HG02943 (cell line): Measurements from ENCODE around the gene DYNLT2B.
A peak's percentile ranks its signal among the peaks of the same experiment; 100 is the strongest.
"Not testable (repeated sequence)": the region's sequence is repeated elsewhere in the genome, so short reads cannot be mapped to it uniquely, and the experiment has no call there.

Experiments used
- ATAC-seq: cut with Tn5 transposase; IDR thresholded peaks from one replicate; pipeline ENCODE4 v1.9.1; 2021; ENCODE audit warnings: mild to moderate bottlenecking, low read depth, moderate library complexity; ENCODE audit not compliant: unreplicated experiment

DYNLT2B gene

DNA sequence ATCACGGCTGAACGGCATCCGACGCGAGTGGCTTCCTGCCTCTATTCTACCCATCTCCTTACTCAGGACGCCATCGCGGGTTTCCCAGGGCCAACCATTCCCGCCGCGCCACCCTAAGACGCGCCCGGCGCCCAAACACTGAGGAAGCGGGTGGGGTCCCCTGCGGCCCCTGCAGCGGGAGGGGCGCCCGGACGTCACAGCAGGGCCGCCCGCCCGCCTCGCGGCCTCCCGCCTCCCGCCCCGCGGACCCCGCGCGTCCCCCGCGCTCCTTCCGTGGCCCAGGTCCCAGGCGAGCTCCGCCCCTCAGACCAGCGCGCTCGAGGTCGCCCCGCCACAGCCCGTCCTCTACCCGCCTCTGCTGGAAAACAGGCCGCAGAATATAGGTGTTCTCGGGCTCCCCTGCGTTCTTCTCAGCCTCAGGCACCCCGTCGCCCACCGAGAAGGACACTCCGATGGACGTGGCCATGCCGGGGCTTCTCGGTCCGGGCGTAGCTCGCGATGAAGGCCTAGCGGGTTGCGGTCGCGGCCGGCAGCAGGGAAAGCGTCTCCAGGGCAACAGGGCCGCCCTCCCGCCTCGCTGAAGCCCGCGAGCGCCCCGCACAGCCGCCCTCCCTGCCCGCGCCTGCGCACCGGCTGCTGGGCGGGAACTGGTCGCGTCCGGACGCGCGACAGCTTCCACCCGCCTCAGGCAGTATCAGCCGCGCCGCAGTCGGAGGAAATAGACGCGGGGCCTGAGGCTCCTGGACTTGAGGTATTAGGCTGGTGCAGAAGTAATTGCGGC is at the start of gene DYNLT2B:
Gene DYNLT2B (minus strand): TSS at position 554 of the 781 bp plus-strand sequence. CDS start 88 bp downstream, at position 466.
- peak; percentile 81 for ATAC-seq

GRCh38 chr3:196365736-196366135 is 47.7 kb upstream of the DYNLT2B start:
- ATAC-seq: no peak

GRCh38 chr3:196360586-196360985 is 42.5 kb upstream of the DYNLT2B start:
- no peak for ATAC-seq

DNA sequence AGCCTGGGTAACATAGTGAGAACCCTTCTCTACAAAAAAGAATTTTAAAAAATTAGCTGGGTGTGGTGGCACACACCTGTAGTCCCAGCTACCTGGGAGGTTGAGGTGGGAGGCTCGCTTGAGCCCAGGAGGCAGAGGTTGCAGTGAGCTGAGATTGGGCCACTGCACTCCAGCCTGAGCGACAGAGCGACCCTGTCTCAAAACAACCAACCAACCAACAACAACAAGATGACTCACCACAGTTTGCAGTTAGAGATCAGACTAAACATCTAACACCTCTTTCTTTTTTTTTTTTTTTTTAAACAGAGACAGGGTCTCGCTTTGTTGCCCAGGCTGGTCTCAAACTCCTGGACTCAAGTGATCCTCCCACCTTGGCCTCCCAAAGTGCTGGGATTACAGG is 40.5 kb upstream of the DYNLT2B start:
- ATAC-seq: not testable (repeated sequence)

DNA sequence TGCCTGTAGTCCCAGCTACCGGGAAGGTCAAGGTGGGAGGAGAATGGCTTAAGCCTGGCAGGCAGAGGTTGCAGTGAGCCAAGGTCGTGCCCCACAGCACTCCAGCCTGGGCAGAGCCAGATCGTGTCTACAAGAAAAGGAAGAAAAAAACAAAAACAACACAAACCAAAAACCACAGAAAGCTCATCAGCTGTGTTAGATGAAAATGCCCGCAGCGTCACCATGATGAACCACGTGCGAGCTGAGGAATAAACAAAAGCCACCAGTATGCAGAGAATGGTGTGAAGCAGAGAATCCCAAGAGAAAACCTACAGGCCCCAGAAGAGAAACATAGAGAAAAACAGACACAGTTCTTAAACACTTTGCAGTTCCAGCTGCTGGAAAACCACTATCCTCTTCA is 39.9 kb upstream of the DYNLT2B start:
- ATAC-seq: no peak

DNA sequence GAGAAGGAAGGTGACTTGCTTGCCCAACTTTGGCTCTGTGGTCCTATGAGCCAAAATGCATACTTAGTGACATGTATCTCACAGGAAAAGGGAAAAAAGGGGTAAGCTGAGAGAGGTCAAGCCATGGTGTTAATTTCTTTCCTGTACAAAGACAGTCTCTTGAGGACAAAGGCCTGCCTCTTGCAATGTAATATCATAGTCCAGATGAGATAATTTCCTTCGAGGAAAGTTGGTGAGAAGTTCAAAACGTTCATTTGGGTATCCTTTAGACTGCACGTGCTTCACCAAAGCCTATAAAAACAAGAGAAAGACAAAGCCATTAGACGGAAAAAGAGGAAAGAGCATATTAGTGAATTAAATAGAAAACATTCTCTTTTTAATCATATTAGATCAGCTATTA is 38.5 kb upstream of the DYNLT2B start:
- ATAC-seq: no peak

GRCh38 chr3:196355668-196356067 is 37.6 kb upstream of the DYNLT2B start:
- ATAC-seq: no peak

GRCh38 chr3:196354132-196354531 is 36.1 kb upstream of the DYNLT2B start:
- no peak for ATAC-seq

DNA sequence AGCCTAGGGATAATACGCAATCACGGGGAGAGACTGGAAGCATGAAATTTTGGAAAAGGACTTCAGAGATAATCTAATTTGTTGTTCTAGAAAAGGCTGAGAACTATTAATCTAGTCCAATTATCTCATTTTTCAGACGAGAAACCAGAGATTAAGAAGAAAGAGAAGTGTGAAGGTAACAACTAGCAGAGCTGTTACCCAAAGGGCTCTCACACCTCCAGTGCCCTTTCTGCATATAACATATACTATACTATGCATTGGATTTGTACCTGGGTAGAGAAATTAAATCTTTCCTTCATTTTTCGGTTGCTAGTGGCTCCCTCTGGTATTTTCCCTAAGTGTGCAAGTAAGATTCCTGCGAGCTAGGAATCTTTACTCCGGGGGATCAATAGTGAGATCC is 33.5 kb upstream of the DYNLT2B start:
- no peak for ATAC-seq

DNA sequence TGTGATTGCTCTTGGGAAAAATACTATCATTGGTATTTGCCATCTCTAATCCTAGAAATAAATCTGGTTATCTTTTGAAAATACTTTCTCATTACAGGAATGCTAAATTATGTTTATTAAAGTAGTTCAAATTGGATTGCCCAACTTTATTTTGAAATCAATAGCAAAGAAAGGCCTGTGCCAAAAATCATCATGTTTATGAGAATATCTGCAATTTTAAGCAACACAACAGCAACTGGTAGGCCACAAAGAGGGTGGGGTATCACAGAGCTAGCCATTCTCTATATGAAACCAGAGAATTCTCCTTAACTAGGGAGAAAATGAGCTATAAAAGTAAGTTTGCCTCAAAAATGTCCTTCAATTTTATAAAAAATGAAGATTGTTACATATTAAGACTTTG is 32.0 kb upstream of the DYNLT2B start:
- ATAC-seq: no peak

DNA sequence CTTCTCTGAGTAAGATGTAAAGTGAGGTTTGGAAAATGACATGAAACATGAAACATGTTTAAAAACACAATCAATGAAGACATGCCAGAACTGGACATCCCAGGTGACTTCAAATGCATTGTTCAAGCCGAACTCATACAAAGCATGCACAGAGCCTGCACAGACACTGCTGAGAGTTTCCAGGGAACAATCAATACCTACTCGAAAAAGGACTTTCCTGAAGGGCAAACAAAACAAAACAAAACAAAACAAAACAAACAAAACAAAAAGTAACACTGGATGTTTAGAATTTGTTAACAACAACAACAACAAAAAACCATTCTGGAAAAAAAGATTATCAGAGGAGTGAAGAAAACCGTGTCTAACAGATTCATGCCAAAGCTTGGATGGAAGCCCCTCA is 30.7 kb upstream of the DYNLT2B start:
- ATAC-seq: no peak

DNA sequence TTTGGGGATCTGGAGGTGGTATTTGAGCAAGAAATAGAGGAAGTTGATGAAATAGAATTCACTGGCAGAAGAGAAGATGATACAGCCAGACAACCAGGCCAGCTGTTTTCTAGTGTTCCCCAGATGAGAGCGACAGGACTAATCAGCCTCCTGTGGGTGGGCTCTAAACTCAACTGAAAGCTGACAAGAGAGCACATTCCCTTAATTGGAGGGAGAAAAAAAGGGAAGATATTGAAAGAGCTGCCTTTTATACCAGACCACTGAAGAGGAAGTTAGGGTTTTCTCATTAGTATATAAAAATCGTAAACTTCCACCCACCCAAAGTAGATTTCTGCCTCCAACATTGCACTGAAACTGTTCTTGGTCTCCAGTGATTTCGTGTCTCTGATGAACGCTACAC is 26.6 kb upstream of the DYNLT2B start:
- no peak for ATAC-seq

GRCh38 chr3:196343917-196344316 is 25.9 kb upstream of the DYNLT2B start:
- ATAC-seq: not testable (repeated sequence)

- ATAC-seq: no peak
Observed at GRCh38 chr3:196341137-196341536, 23.1 kb upstream of the DYNLT2B start.

GRCh38 chr3:196340466-196340865 is 22.4 kb upstream of the DYNLT2B start:
- ATAC-seq: no peak

GRCh38 chr3:196339493-196340254 is 21.6 kb upstream of the DYNLT2B start:
- ATAC-seq: no peak

- no peak for ATAC-seq
Observed at GRCh38 chr3:196339044-196339443, 21.0 kb upstream of the DYNLT2B start.

- ATAC-seq: no peak
Observed at GRCh38 chr3:196336319-196337145, 18.5 kb upstream of the DYNLT2B start.

- no peak for ATAC-seq
Observed at GRCh38 chr3:196335503-196335948, 17.5 kb upstream of the DYNLT2B start.

- ATAC-seq: no peak
Observed at GRCh38 chr3:196334982-196335381, 16.9 kb upstream of the DYNLT2B start.

GRCh38 chr3:196332168-196332567 is 14.1 kb upstream of the DYNLT2B start:
- ATAC-seq: no peak
